Keratinocyte (primary cell): Measurements from ENCODE around the gene S1PR3. TPM values are rescaled to one million over a fixed set of nuclear protein-coding genes. Genes with fewer than 3 reads are reported as not detected.

Experiments
- DNase-seq: peaks from one replicate; pipeline ENCODE4 v3.0.0-alpha.2; 2011; ENCODE audit warnings: low read depth, missing footprints, low spot score
- FAIRE-seq: peaks from 2 replicates; lab custom pipeline; 2011; peaks lifted over from hg19 to GRCh38; lab: Jason Lieb, UNC
- H2AFZ ChIP-seq: 2 replicates; pipeline ENCODE4 v1.6.0; 2012; ENCODE audit warnings: low read length, control low read depth, inconsistent platforms; ENCODE audit not compliant: control insufficient read depth
- H3K27ac ChIP-seq: 2 replicates; pipeline ENCODE4 v1.5.1; 2011; ENCODE audit warnings: low read length; ENCODE audit not compliant: control insufficient read depth, insufficient read depth
- H3K27me3 ChIP-seq: 3 replicates; pipeline ENCODE4 v1.6.0; 2011; ENCODE audit warnings: low read length; ENCODE audit not compliant: control insufficient read depth, insufficient read depth; ENCODE audit errors: extremely low read depth
- H3K36me3 ChIP-seq, 2 experiments: 2 replicates in 1 of 2; 3 replicates in 1 of 2; pipeline ENCODE4 v1.5.1; 2011; ENCODE audit warnings: low read length in 2 of 2, mild to moderate bottlenecking in 1 of 2; ENCODE audit not compliant: control insufficient read depth in 2 of 2, insufficient read depth in 2 of 2; ENCODE audit errors: extremely low read depth in 1 of 2
- H3K4me1 ChIP-seq: 3 replicates; pipeline ENCODE4 v1.5.1; 2011; ENCODE audit warnings: low read length; ENCODE audit not compliant: control insufficient read depth, insufficient read depth; ENCODE audit errors: extremely low read depth
- H3K4me2 ChIP-seq: 3 replicates; pipeline ENCODE4 v1.6.0; 2011; ENCODE audit warnings: low read depth, low read length; ENCODE audit not compliant: control insufficient read depth, insufficient read depth; ENCODE audit errors: extremely low read depth
- H3K4me3 ChIP-seq, 3 experiments: fragments of 200-600 bp in 1 of 3; sonication (generic) in 1 of 3; 2 replicates in 2 of 3; 3 replicates in 1 of 3; pipeline ENCODE4 v1.5.1; 2011 to 2016; ENCODE audit warnings: low read length in 3 of 3, mild to moderate bottlenecking in 3 of 3, control low read depth in 2 of 3, inconsistent platforms in 1 of 3, low read depth in 1 of 3, mixed read lengths in 1 of 3, mixed run types in 1 of 3, moderate library complexity in 1 of 3; ENCODE audit not compliant: control insufficient read depth in 2 of 3, insufficient read depth in 2 of 3; ENCODE audit errors: extremely low read depth in 1 of 3
- H3K79me2 ChIP-seq: 2 replicates; pipeline ENCODE4 v1.6.0; 2012; ENCODE audit warnings: low read length; ENCODE audit not compliant: control insufficient read depth, insufficient read depth
- H3K9ac ChIP-seq: 3 replicates; pipeline ENCODE4 v1.6.0; 2011; ENCODE audit warnings: low read length; ENCODE audit not compliant: control insufficient read depth, insufficient read depth; ENCODE audit errors: extremely low read depth
- H3K9me1 ChIP-seq: 3 replicates; pipeline ENCODE4 v1.6.0; 2011; ENCODE audit warnings: low read length; ENCODE audit not compliant: control insufficient read depth, insufficient read depth; ENCODE audit errors: extremely low read depth
- H3K9me3 ChIP-seq: 2 replicates; pipeline ENCODE4 v1.5.1; 2012; ENCODE audit warnings: low read depth, low read length; ENCODE audit not compliant: control insufficient read depth
- H4K20me1 ChIP-seq: 3 replicates; pipeline ENCODE4 v1.6.0; 2011; ENCODE audit warnings: low read length; ENCODE audit not compliant: control insufficient read depth, insufficient read depth; ENCODE audit errors: extremely low read depth
- CTCF ChIP-seq, 3 experiments: IDR thresholded peaks in 1 of 3; conservative IDR thresholded peaks in 1 of 3; optimal IDR thresholded peaks in 1 of 3; 2 replicates in 2 of 3; 3 replicates in 1 of 3; pipeline versions ENCODE3 to v1.5.1; 2011; ENCODE audit warnings: low read length in 3 of 3, mild to moderate bottlenecking in 3 of 3, moderate library complexity in 2 of 3, control low read depth in 1 of 3, inconsistent platforms in 1 of 3; ENCODE audit not compliant: insufficient read depth in 2 of 3; ENCODE audit errors: extremely low read depth in 1 of 3
- EZH2 ChIP-seq: IDR thresholded peaks from one replicate; pipeline ENCODE4 v1.6.1; 2012; ENCODE audit warnings: inconsistent platforms, mild to moderate bottlenecking, low read length, moderate library complexity
- dilution Hi-C: fragments of 300-500 bp; cut with MboI; formaldehyde crosslinking; loops from one replicate; pipeline ENCODE4 v1.7.0; 2020; ENCODE audit warnings: low sequenced_read_pairs; ENCODE audit not compliant: extremely low pct_ligation_motif_present
- polyA plus RNA-seq, 5 experiments: library from polyadenylated mRNA; depleted of rRNA in 3 of 5; stranded (reverse) in 3 of 5; stranded (forward) in 1 of 5; unstranded in 1 of 5; fragments of >200 nt; gene quantifications; 1 replicate in 1 of 5; 2 replicates in 3 of 5; 3 replicates in 1 of 5; pipeline versions ENCODE4 v1.2.1 to v1.2.3, GENCODE V29; 2011 to 2012; ENCODE audit warnings: missing spikeins in 2 of 5, low read depth in 1 of 5, low replicate concordance in 1 of 5

Gene S1PR3
- polyA plus RNA-seq, 1 donor (not counting 4 experiments of a cell fraction or from before 2014, with no cell fraction given) = 4.1 TPM

DNA sequence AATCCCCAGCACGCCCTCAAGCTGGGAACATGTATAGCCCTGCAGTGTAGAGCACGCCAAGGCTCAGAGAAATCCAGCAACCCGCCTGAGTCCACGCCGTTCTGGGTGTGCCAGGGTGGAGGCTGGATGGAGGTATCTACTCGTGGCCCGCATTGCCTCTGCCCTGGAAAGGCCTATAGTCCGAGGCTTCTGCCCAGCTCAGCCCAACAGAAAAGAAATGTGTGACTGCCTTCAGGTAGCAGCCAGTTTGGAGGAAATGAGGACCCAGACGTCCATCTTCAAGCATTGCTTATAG lies 18.2 kb downstream of the S1PR3 start:
- no peaks in the 10 kb centered on the region for H3K9me1 ChIP-seq
- no peak overlapping the region for H3K4me2 ChIP-seq
- H2AFZ ChIP-seq = no peak overlapping the region
- H3K9me3 ChIP-seq = no peaks in the 10 kb centered on the region
- no peaks in the 10 kb centered on the region for H3K36me3 ChIP-seq
- FAIRE-seq = no peak
- H3K4me3 ChIP-seq = no peak overlapping the region
- no peaks in the 10 kb centered on the region for H4K20me1 ChIP-seq
- no peak for DNase-seq
- H3K4me1 ChIP-seq = peaks cover 5% of the 10 kb centered on the region
- H3K9ac ChIP-seq = no peak overlapping the region
- dilution Hi-C loops = no loop called here
- H3K27me3 ChIP-seq = no peaks in the 10 kb centered on the region
- TF ChIP-seq CTCF (optimal IDR thresholded peaks at IDR 0.05 in 1 of 3, IDR thresholded peaks at IDR 0.05 in 1 of 3, conservative IDR thresholded peaks at IDR 0.05 in 1 of 3; ENCODE audit: extremely low read depth in 1 of 3, insufficient read depth in 2 of 3, low read length in 3 of 3) (no peak), EZH2 (no peak)
- H3K79me2 ChIP-seq = no peaks in the 10 kb centered on the region
- H3K27ac ChIP-seq = no peak overlapping the region

GRCh38 chr9:89010056-89010455 lies 18.8 kb downstream of the S1PR3 start:
- Histone ChIP-seq H2AFZ (no peak overlapping the region), H3K4me2 (no peak overlapping the region), H3K27ac (no peak overlapping the region), H3K27me3 (no peaks in the 10 kb centered on the region), H3K4me3 (no peak overlapping the region), H3K9me1 (no peaks in the 10 kb centered on the region), H3K9me3 (no peaks in the 10 kb centered on the region), H4K20me1 (no peaks in the 10 kb centered on the region), H3K4me1 (peaks cover 5% of the 10 kb centered on the region), H3K79me2 (no peaks in the 10 kb centered on the region), H3K9ac (no peak overlapping the region), H3K36me3 (no peaks in the 10 kb centered on the region)
- dilution Hi-C loops = no loop called here
- DNase-seq (no peak), FAIRE-seq (no peak)
- TF ChIP-seq EZH2 (no peak), CTCF (optimal IDR thresholded peaks at IDR 0.05 in 1 of 3, IDR thresholded peaks at IDR 0.05 in 1 of 3, conservative IDR thresholded peaks at IDR 0.05 in 1 of 3; ENCODE audit: extremely low read depth in 1 of 3, insufficient read depth in 2 of 3, low read length in 3 of 3) (no peak)
